HG03571 (cell line): ENCODE results near the gene INPP5K.
"Not testable (repeated sequence)": the region's sequence is repeated elsewhere in the genome, so short reads cannot be mapped to it uniquely, and the experiment has no call there.

Source experiments
- ATAC-seq: cut with Tn5 transposase; IDR thresholded peaks from one replicate; pipeline ENCODE4 v1.9.1; 2021; ENCODE audit not compliant: unreplicated experiment

The INPP5K gene

DNA sequence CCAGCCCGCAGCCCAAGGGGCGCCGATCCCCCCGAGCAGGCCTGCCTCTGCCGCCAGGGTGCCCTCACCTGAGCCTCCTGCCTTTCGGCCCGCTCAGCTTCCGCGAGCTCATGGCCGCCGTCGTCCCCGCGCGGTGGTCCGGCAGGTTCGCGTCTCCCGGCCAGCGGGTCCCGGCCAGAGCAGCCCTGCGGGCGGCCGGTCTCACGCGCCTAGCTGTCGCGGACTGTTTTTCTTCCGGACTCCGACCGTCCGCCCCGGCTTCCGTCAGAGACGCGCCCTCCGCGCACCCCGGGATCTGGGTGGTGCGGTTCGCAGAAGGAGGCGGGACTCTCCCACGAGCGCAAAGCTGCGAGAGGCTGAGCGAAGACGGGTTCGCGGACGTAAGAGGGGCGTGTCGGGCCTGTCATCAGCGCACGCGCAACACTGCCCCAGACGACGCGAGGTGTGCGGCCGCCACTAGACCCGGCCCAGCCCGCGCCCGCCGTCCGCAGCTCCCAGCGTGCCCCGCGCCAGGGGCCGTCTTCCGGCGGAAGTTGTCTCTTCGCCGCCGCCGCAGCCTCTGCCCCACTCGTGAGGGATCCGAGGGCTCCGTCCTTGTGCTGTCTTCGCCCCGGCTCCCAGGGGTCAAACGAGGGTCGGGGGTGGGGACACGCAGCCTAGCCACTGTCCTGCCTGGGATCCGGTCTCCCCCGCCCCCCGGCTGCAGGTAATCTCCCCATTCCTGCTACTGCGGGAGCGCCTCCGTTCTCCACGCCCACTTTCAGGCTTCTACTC is at the start of gene INPP5K:
Gene INPP5K (minus strand): TSS at position 225 of the 774 bp plus-strand sequence. CDS start 113 bp downstream, at position 112.
- ATAC-seq = peak; percentile 82

GRCh38 chr17:1565877-1566276 is 49.5 kb upstream of the INPP5K start:
- ATAC-seq = no peak

GRCh38 chr17:1563786-1564613 is 47.6 kb upstream of the INPP5K start:
- ATAC-seq = no peak

GRCh38 chr17:1563471-1563785 is 47.0 kb upstream of the INPP5K start:
- ATAC-seq = not testable (repeated sequence)

- ATAC-seq = peak; percentile 35
Measured at GRCh38 chr17:1562176-1562643, 45.8 kb upstream of the INPP5K start.

DNA sequence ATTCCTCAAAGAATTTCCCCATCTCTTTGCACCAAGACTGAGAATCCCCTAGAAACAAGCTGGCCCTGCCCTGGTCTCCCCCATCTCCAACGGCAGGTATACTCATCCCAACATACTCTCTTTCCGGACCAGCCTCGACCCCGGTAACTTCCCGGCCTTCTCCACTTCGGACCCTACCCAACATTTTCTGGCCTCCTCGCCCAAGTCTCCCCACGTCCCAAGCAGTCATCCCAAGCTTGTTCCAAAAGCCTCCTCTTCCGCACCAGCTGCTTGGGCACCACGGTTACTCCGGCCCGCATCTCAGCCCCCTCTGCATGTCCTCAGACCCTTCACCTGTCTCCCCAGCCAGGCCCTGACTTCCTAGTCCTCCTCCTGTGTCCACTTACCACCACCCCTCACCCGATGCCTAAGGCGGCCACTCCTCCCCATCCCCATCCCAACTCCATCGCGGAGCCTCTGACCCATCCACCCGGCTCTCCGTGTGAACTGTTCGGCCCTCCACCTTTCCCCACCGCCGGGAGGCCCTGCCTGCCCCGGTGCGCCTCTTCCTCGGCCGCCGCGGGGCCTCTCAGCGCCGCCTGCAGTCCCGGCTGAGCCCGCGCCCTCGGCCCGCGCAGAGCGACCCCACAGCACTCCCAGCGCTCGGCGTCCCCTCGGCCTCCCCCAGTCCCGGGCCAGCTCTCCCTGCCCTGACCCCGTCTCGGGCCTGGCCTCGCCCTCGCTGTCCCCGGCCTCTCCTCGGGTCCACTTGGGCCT is 45.2 kb upstream of the INPP5K start:
- ATAC-seq = no peak

DNA sequence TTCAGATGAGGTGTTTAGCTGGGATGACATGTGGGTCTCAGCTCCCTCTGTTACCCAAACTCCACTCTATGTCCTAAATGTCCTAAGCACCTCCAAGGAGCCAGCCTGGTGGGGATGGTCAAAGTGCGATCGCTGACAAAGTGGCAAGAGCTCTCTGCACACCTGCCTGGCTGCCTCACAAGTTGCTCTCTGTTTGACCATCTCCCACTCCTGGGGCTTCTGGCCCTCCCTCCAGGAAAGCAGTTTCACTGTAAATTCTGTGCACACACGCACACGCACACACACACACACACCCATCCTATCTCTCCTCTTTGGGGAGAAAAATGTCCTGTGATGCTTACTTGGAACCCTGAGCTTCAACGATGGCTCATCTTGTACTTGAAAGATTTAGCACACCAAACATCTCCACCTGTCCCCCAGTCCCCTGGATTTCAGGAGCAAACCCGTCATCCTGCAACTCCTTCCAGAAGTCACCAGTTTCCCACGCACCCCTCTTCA is 44.5 kb upstream of the INPP5K start:
- no peak for ATAC-seq

DNA sequence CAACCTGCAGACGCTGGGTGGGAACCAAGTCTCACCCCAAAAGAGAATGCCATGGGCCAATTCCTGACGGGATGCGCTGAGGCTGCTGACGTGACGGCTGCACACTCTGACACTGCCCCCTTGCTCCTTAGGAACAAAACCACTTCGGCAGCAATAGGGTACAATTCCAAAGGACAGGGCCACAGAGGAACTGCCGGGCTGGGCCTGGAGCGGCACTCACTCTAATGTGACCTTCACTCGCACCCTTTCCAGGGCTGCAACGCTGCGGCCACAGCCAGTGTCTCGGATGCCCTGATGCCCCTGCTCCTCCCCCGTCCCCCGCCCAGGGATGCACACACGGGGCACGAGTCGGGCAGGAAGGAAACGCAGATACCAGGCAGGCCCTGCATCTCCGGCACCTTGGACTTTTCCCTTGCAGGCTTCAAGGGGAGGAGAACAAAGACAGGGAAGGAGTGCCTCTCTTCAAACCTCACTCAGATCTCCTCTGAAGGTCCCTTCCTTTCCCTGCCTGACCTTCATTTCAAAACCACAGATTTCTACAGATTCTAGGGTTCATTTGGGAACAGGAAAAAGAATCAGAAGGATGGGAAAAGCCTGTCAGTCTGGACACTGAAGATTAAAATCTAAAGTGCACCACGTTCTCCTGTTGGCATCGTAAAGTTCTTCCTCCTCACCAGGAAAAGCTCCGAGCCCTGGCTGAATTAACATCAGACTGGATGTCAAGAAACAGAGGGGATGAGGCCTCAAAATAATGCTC is 43.9 kb upstream of the INPP5K start:
- no peak for ATAC-seq

GRCh38 chr17:1559047-1560043 is 42.9 kb upstream of the INPP5K start:
- no peak for ATAC-seq

DNA sequence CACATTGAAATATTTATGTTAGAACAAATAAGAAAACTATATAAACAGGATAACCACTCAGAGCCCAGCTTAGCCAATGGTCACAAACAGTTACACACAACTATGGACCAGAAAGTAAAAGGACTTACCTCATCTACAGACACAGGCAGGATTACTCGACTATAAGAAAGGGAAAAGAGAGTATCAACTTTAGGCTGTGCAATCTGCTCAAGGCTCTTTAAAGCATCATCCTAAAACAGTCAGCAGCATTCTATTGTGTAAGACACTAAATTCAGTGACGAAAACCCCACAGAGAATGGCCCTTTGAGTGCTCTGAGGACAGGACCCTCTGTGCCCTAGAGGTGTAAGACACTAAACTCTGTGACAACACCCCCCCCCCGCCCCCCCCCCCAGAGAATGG is 42.0 kb upstream of the INPP5K start:
- no peak for ATAC-seq

GRCh38 chr17:1557355-1558095 is 41.1 kb upstream of the INPP5K start:
- ATAC-seq = no peak

DNA sequence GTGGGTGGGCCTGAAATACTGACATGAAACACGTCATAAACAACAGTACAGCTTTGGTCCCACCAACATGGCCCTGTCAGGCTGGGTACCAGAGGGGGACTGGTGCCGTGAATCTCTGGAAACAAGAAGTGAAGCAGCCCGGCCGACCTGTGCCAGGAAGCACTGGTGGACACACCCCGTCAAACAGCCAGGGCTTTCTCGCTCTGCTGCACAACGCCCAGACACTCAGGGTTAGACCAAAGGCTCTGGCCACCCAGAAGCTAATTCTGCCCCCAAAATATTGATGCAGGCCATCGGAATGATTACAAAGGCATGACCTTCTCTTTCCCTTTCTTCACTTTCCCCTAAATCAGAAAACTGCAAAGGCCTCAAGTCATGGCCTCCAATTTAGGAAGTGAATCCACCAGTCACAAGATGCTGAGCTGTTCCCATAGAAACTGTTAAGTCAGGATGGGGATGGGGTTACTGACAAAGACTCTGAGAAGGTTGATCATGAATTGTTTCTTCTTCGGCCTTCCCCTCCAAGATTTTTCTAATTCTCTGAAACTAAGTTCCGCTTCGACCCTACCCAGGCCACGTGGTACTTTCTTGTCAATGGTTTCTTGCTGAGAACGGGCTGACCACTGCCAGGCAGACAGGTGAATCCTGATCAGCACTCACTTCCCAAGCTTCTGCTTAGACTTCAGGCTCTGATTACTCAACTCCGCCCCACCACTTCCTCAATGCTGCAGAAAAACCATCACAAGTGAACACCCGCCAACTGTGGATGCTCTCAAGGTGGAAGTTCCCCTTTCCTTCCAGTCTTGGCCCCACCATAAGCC is 39.4 kb upstream of the INPP5K start:
- no peak for ATAC-seq

DNA sequence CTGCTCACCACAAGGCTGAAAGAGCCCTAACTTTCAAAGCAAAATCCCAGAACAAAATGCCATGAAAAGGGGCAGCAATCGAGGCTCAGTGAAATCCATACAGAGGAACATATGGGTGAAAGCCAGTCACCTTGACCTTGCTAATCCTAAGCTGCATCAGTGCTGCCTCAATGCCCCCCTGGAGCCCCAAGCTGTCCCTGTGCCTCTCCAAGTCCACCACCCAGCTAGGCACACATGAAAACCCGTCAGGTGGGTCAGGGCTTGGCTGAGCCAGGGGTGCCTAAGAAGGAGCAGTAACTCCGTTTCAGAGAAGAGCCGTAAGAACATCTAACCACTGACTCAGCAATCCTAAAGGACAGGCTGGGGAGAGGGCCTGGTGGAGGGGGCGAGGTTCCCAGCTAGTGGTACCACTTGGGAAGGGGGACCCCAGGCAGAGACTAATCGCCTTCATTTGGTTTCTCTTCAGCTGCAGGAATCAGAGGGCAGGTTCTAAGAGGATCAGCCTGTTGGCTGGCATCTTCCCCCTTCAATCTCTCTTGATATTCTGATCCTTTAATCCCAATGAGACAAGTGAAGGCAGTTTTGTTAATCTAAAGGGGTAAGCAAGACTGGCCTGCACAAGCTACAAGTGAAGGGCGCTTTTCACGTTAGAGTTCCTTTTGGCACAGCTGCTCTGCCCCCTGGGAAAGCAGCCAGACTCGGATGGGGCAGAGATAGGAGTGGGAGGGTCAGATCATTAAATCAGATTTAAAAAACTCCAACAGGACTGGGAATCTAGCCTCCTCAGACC is 38.5 kb upstream of the INPP5K start:
- ATAC-seq = no peak

GRCh38 chr17:1553354-1554266 is 37.2 kb upstream of the INPP5K start:
- no peak for ATAC-seq

DNA sequence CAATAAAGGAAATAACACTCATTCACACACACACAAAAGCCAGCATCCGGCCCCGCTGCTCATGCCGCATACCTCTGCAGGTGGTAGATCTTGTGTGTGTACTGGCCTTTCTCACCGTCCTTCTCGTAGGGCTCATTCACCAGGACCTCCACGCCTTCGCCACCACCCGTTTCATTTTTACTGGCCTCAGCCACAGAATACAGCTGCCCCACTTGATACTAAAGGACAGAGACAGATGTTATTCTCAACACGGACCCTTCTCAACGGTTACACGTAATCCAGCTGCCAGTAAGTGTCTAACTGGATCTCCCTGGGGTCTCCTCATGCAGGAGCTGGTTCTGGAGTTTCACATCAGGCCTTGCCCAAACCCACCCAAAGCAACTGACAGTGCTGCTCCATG is 36.5 kb upstream of the INPP5K start:
- ATAC-seq = no peak

GRCh38 chr17:1551741-1552140 is 35.3 kb upstream of the INPP5K start:
- no peak for ATAC-seq
